Activated CD4-positive, alpha-beta T cell treated with anti-CD3 and anti-CD28 coated beads, Interleukin-10, Interleukin-2, amounts not matched to agents 100 ng/mL and 50 ng/mL, durations not matched to agents 16 hours and 8 hours (primary cell): ENCODE measurements around the gene FAAP20.

ENCODE experiments used
- DNase-seq: peaks from one replicate; pipeline ENCODE4 v3.0.0-alpha.2; 2020

FAAP20 gene

GRCh38 chr1:2176615-2177014, 18.0 kb downstream of the FAAP20 start:
- DNase-seq = no peak

- no peak for DNase-seq
These were observed 18.7 kb downstream of the FAAP20 start for GRCh38 chr1:2175681-2176454.

GRCh38 chr1:2175055-2175414, 19.5 kb downstream of the FAAP20 start:
- no peak for DNase-seq

GRCh38 chr1:2174348-2175054, 20.1 kb downstream of the FAAP20 start:
- DNase-seq = peak; percentile 48

GRCh38 chr1:2173546-2174347, 20.8 kb downstream of the FAAP20 start:
- no peak for DNase-seq

- DNase-seq = no peak
These were observed 21.9 kb downstream of the FAAP20 start for GRCh38 chr1:2172551-2173146.

- DNase-seq = no peak
These were observed 22.6 kb downstream of the FAAP20 start for GRCh38 chr1:2172012-2172411.

GRCh38 chr1:2170211-2170610, 24.4 kb downstream of the FAAP20 start:
- no peak for DNase-seq

- no peak for DNase-seq
These were observed 25.3 kb downstream of the FAAP20 start for GRCh38 chr1:2169200-2169836.

GRCh38 chr1:2168535-2168934, 26.0 kb downstream of the FAAP20 start:
- no peak for DNase-seq

GRCh38 chr1:2168090-2168489, 26.5 kb downstream of the FAAP20 start:
- DNase-seq = no peak

- DNase-seq = no peak
These were observed 27.9 kb downstream of the FAAP20 start for GRCh38 chr1:2166695-2167094.

GRCh38 chr1:2166254-2166653, 28.3 kb downstream of the FAAP20 start:
- no peak for DNase-seq

- no peak for DNase-seq
These were observed 28.9 kb downstream of the FAAP20 start for GRCh38 chr1:2165646-2166045.

GRCh38 chr1:2163205-2163604, 31.4 kb downstream of the FAAP20 start:
- DNase-seq = no peak

- no peak for DNase-seq
These were observed 33.9 kb downstream of the FAAP20 start for GRCh38 chr1:2160451-2161300.

- no peak for DNase-seq
These were observed 35.4 kb downstream of the FAAP20 start for GRCh38 chr1:2159124-2159523.

GRCh38 chr1:2158272-2158671, 36.3 kb downstream of the FAAP20 start:
- DNase-seq = no peak

- DNase-seq = no peak
These were observed 36.7 kb downstream of the FAAP20 start for GRCh38 chr1:2157856-2158255.

- DNase-seq = no peak
These were observed 37.7 kb downstream of the FAAP20 start for GRCh38 chr1:2156866-2157265.

- DNase-seq = no peak
These were observed 38.8 kb downstream of the FAAP20 start for GRCh38 chr1:2155788-2156187.

GRCh38 chr1:2155147-2155598, 39.4 kb downstream of the FAAP20 start:
- no peak for DNase-seq
